Measurements from ENCODE around the gene BCAS2.

BCAS2 gene

GRCh38 chr1:114581335-114582287, at the start of gene BCAS2:
BCAS2 (minus strand) TSS chr1:114581615; CDS start chr1:114581591, 24 bp downstream.
- H3K36me3 Mint-ChIP-seq = peaks cover 25% of the 10 kb centered on the region
- peaks cover 21% of the 10 kb centered on the region for H3K4me1 Mint-ChIP-seq
- H3K27ac Mint-ChIP-seq = peak within 1 kb of the TSS; percentile 98
- peak; percentile 99 for ATAC-seq
- peak within 1 kb of the TSS; percentile 97 for H3K4me3 Mint-ChIP-seq
- peaks cover 5% of the 10 kb centered on the region for H3K9me3 Mint-ChIP-seq
- no peaks in the 10 kb centered on the region for H3K27me3 Mint-ChIP-seq

GRCh38 chr1:114627107-114627506, 45.7 kb upstream of the BCAS2 start:
- Mint-ChIP-seq H3K4me1 (no peaks in the 10 kb centered on the region), H3K36me3 (no peaks in the 10 kb centered on the region), H3K9me3 (peaks cover 3% of the 10 kb centered on the region), H3K27me3 (peaks cover 34% of the 10 kb centered on the region), H3K27ac (no peak overlapping the region), H3K4me3 (no peak overlapping the region)
- no peak for ATAC-seq

- Mint-ChIP-seq H3K27me3 (peaks cover under 1% of the 10 kb centered on the region), H3K36me3 (no peaks in the 10 kb centered on the region), H3K4me1 (no peaks in the 10 kb centered on the region), H3K9me3 (no peaks in the 10 kb centered on the region), H3K27ac (no peak overlapping the region), H3K4me3 (no peak overlapping the region)
- ATAC-seq = no peak
Measured at GRCh38 chr1:114623364-114623763, 41.9 kb upstream of the BCAS2 start.

- no peaks in the 10 kb centered on the region for H3K9me3 Mint-ChIP-seq
- H3K36me3 Mint-ChIP-seq = no peaks in the 10 kb centered on the region
- ATAC-seq = no peak
- H3K27me3 Mint-ChIP-seq = no peaks in the 10 kb centered on the region
- no peaks in the 10 kb centered on the region for H3K4me1 Mint-ChIP-seq
- H3K27ac Mint-ChIP-seq = no peak overlapping the region
- no peak overlapping the region for H3K4me3 Mint-ChIP-seq
Measured at GRCh38 chr1:114620419-114620818, 39.0 kb upstream of the BCAS2 start.

GRCh38 chr1:114618606-114619005, 37.2 kb upstream of the BCAS2 start:
- Mint-ChIP-seq H3K4me3 (no peak overlapping the region), H3K9me3 (no peaks in the 10 kb centered on the region), H3K36me3 (no peaks in the 10 kb centered on the region), H3K4me1 (no peaks in the 10 kb centered on the region), H3K27me3 (no peaks in the 10 kb centered on the region), H3K27ac (no peak overlapping the region)
- ATAC-seq = no peak

- no peaks in the 10 kb centered on the region for H3K4me1 Mint-ChIP-seq
- no peaks in the 10 kb centered on the region for H3K9me3 Mint-ChIP-seq
- no peak for ATAC-seq
- no peaks in the 10 kb centered on the region for H3K36me3 Mint-ChIP-seq
- no peak overlapping the region for H3K27ac Mint-ChIP-seq
- no peak overlapping the region for H3K4me3 Mint-ChIP-seq
- H3K27me3 Mint-ChIP-seq = no peaks in the 10 kb centered on the region
Measured at GRCh38 chr1:114610546-114611245, 29.3 kb upstream of the BCAS2 start.

GRCh38 chr1:114609826-114610225, 28.4 kb upstream of the BCAS2 start:
- Mint-ChIP-seq H3K9me3 (no peaks in the 10 kb centered on the region), H3K36me3 (no peaks in the 10 kb centered on the region), H3K4me3 (no peak overlapping the region), H3K27ac (no peak overlapping the region), H3K4me1 (no peaks in the 10 kb centered on the region), H3K27me3 (no peaks in the 10 kb centered on the region)
- ATAC-seq = no peak

- Mint-ChIP-seq H3K36me3 (no peaks in the 10 kb centered on the region), H3K27ac (no peak overlapping the region), H3K27me3 (no peaks in the 10 kb centered on the region), H3K9me3 (no peaks in the 10 kb centered on the region), H3K4me3 (no peak overlapping the region), H3K4me1 (no peaks in the 10 kb centered on the region)
- ATAC-seq = no peak
Measured at GRCh38 chr1:114609026-114609425, 27.6 kb upstream of the BCAS2 start.

GRCh38 chr1:114607223-114607622, 25.8 kb upstream of the BCAS2 start:
- ATAC-seq = no peak
- no peaks in the 10 kb centered on the region for H3K4me1 Mint-ChIP-seq

GRCh38 chr1:114597949-114598348, 16.5 kb upstream of the BCAS2 start:
- H3K4me1 Mint-ChIP-seq = no peaks in the 10 kb centered on the region
- no peak overlapping the region for H3K4me3 Mint-ChIP-seq
- H3K27ac Mint-ChIP-seq = no peak overlapping the region
- H3K9me3 Mint-ChIP-seq = peaks cover 4% of the 10 kb centered on the region
- H3K36me3 Mint-ChIP-seq = peaks cover 4% of the 10 kb centered on the region
- H3K27me3 Mint-ChIP-seq = peaks cover 14% of the 10 kb centered on the region
- ATAC-seq = no peak

More at GRCh38 chr1:114607223-114607622, 25.8 kb upstream of the BCAS2 start:
- Mint-ChIP-seq H3K27me3 (no peaks in the 10 kb centered on the region), H3K9me3 (no peaks in the 10 kb centered on the region), H3K36me3 (no peaks in the 10 kb centered on the region), H3K27ac (no peak overlapping the region), H3K4me3 (no peak overlapping the region)

- Mint-ChIP-seq H3K4me3 (no peak overlapping the region), H3K9me3 (peaks cover 4% of the 10 kb centered on the region), H3K36me3 (peaks cover 8% of the 10 kb centered on the region), H3K4me1 (no peaks in the 10 kb centered on the region), H3K27me3 (peaks cover 21% of the 10 kb centered on the region), H3K27ac (no peak overlapping the region)
- ATAC-seq = no peak
Measured at GRCh38 chr1:114595602-114596001, 14.2 kb upstream of the BCAS2 start.

- Mint-ChIP-seq H3K27ac (no peak overlapping the region), H3K36me3 (peaks cover 8% of the 10 kb centered on the region), H3K27me3 (peaks cover 22% of the 10 kb centered on the region), H3K4me1 (no peaks in the 10 kb centered on the region), H3K4me3 (no peak overlapping the region), H3K9me3 (peaks cover 4% of the 10 kb centered on the region)
- no peak for ATAC-seq
Measured at GRCh38 chr1:114594046-114594445, 12.6 kb upstream of the BCAS2 start.

- H3K27me3 Mint-ChIP-seq = peaks cover 33% of the 10 kb centered on the region
- no peak overlapping the region for H3K4me3 Mint-ChIP-seq
- H3K27ac Mint-ChIP-seq = no peak overlapping the region
- no peaks in the 10 kb centered on the region for H3K4me1 Mint-ChIP-seq
- peaks cover 14% of the 10 kb centered on the region for H3K36me3 Mint-ChIP-seq
- no peaks in the 10 kb centered on the region for H3K9me3 Mint-ChIP-seq
- ATAC-seq = no peak
Measured at GRCh38 chr1:114589122-114589521, 7.7 kb upstream of the BCAS2 start.

- no peaks in the 10 kb centered on the region for H3K9me3 Mint-ChIP-seq
- H3K27me3 Mint-ChIP-seq = peaks cover 24% of the 10 kb centered on the region
- no peak overlapping the region for H3K4me3 Mint-ChIP-seq
- H3K4me1 Mint-ChIP-seq = no peaks in the 10 kb centered on the region
- H3K36me3 Mint-ChIP-seq = peaks cover 13% of the 10 kb centered on the region
- H3K27ac Mint-ChIP-seq = no peak overlapping the region
- no peak for ATAC-seq
Measured at GRCh38 chr1:114588196-114588689, 6.8 kb upstream of the BCAS2 start.

- Mint-ChIP-seq H3K27ac (no peak overlapping the region), H3K27me3 (peaks cover 16% of the 10 kb centered on the region)
- no peak for ATAC-seq
Measured at GRCh38 chr1:114587203-114587991, 6.0 kb upstream of the BCAS2 start.

More at GRCh38 chr1:114587203-114587991, 6.0 kb upstream of the BCAS2 start:
- H3K9me3 Mint-ChIP-seq = peaks cover 2% of the 10 kb centered on the region
- peaks cover 2% of the 10 kb centered on the region for H3K4me1 Mint-ChIP-seq
- no peak overlapping the region for H3K4me3 Mint-ChIP-seq
- H3K36me3 Mint-ChIP-seq = peaks cover 8% of the 10 kb centered on the region
